IMR-90 (cell line): ENCODE measurements around the gene OR2H2. TPM values are rescaled to one million over a fixed set of nuclear protein-coding genes. Genes with fewer than 3 reads are reported as not detected.

Experiments used
- ATAC-seq: fragments of 200-7000 bp; cut with Tn5 transposase; 2 replicates; pipeline ENCODE4 v1.9.1; 2020; ENCODE audit warnings: low read depth, mild to moderate bottlenecking, moderate library complexity
- BruUV-seq: library from RNA; stranded (reverse); fragments of 400-500 nt; replicated peaks from 2 replicates; lab custom pipeline; 2021; lab: Mats Ljungman, UMichigan
- CTCF ChIA-PET: fragments of 300-600 bp; formaldehyde crosslinking; extraction: SDS; loops from one replicate; lab custom pipeline; 2021; ENCODE audit warnings: antibody characterized with exemption; lab: Yijun Ruan, JAX
- POLR2A ChIA-PET: fragments of 300-600 bp; sonication (Branson Sonifier 250); formaldehyde crosslinking; loops from one replicate; lab custom pipeline; 2022; ENCODE audit warnings: antibody characterized with exemption; ENCODE audit not compliant: unreplicated experiment; lab: Charles Lee
- DNase-seq: peaks from one replicate; pipeline ENCODE4 v3.0.0; 2013
- H2AFZ ChIP-seq: replicated peaks from 2 replicates; pipeline ENCODE3; 2013; ENCODE audit warnings: low read length, mild to moderate bottlenecking; ENCODE audit not compliant: poor library complexity
- H2AK5ac ChIP-seq: 2 replicates; pipeline ENCODE4 v1.6.1; 2013; ENCODE audit warnings: low read depth, low read length, inconsistent platforms
- H2AK9ac ChIP-seq: replicated peaks from 2 replicates; pipeline ENCODE3; 2013; ENCODE audit warnings: mild to moderate bottlenecking, low read depth, low read length, moderate library complexity; ENCODE audit not compliant: poor library complexity
- H2BK120ac ChIP-seq: 2 replicates; pipeline ENCODE4 v1.6.1; 2013; ENCODE audit warnings: low read depth, low read length, inconsistent platforms
- H2BK15ac ChIP-seq: 3 replicates; pipeline ENCODE4 v1.6.1; 2013; ENCODE audit warnings: low read depth, low read length, inconsistent platforms
- H2BK20ac ChIP-seq: 2 replicates; pipeline ENCODE4 v1.6.1; 2013; ENCODE audit warnings: low read depth, mild to moderate bottlenecking, inconsistent platforms, low read length, moderate library complexity
- H2BK5ac ChIP-seq: 2 replicates; pipeline ENCODE4 v1.6.1; 2013; ENCODE audit warnings: mild to moderate bottlenecking, low read depth, low read length, inconsistent platforms; ENCODE audit not compliant: poor library complexity, severe bottlenecking
- H3K14ac ChIP-seq: replicated peaks from 2 replicates; pipeline ENCODE4 v1.6.1; 2013; ENCODE audit warnings: low read depth, low read length, inconsistent platforms
- H3K18ac ChIP-seq: 2 replicates; pipeline ENCODE4 v1.6.1; 2013; ENCODE audit warnings: low read depth, low read length, control low read depth
- H3K23ac ChIP-seq: 2 replicates; pipeline ENCODE4 v1.6.1; 2013; ENCODE audit warnings: low read depth, low read length, inconsistent platforms
- H3K27ac ChIP-seq: 2 replicates; pipeline ENCODE4 v1.5.1; 2013; ENCODE audit warnings: mild to moderate bottlenecking, control low read depth, low read length; ENCODE audit not compliant: insufficient read depth
- H3K27me3 ChIP-seq: 2 replicates; pipeline ENCODE4 v1.6.1; 2013; ENCODE audit warnings: low read length; ENCODE audit not compliant: control insufficient read depth, insufficient read depth
- H3K36me3 ChIP-seq: 2 replicates; pipeline ENCODE4 v1.6.1; 2013; ENCODE audit warnings: low read length, mixed read lengths; ENCODE audit not compliant: control insufficient read depth, insufficient read depth
- H3K4ac ChIP-seq: 2 replicates; pipeline ENCODE4 v1.6.1; 2013; ENCODE audit warnings: low read depth, low read length, inconsistent platforms
- H3K4me1 ChIP-seq: 2 replicates; pipeline ENCODE4 v1.6.1; 2013; ENCODE audit warnings: low read length, mixed read lengths; ENCODE audit not compliant: control insufficient read depth, insufficient read depth
- H3K4me2 ChIP-seq: 2 replicates; pipeline ENCODE4 v1.6.1; 2013; ENCODE audit warnings: low read depth, mild to moderate bottlenecking, control low read depth, low read length, moderate library complexity
- H3K4me3 ChIP-seq: 2 replicates; pipeline ENCODE4 v1.5.1; 2013; ENCODE audit warnings: low read depth, mild to moderate bottlenecking, control low read depth, low read length, moderate library complexity; ENCODE audit not compliant: insufficient read depth
- H3K56ac ChIP-seq: 2 replicates; pipeline ENCODE4 v1.6.1; 2013; ENCODE audit warnings: low read length, inconsistent platforms; ENCODE audit not compliant: insufficient read depth; ENCODE audit errors: extremely low read depth
- H3K79me1 ChIP-seq, 2 experiments: 2 replicates each; pipeline ENCODE4 v1.6.1; 2013; ENCODE audit warnings: low read length in 2 of 2, inconsistent platforms in 1 of 2, low read depth in 1 of 2
- H3K9ac ChIP-seq: 2 replicates; pipeline ENCODE4 v1.6.1; 2013; ENCODE audit warnings: low read depth, low read length, control low read depth
- H3K9me1 ChIP-seq: 2 replicates; pipeline ENCODE4 v1.6.1; 2013; ENCODE audit warnings: low read length, inconsistent platforms; ENCODE audit not compliant: insufficient read depth
- H3K9me3 ChIP-seq: 2 replicates; pipeline ENCODE4 v1.6.1; 2013; ENCODE audit warnings: low read length; ENCODE audit not compliant: control insufficient read depth, insufficient read depth
- H4K20me1 ChIP-seq: 2 replicates; pipeline ENCODE4 v1.6.1; 2013; ENCODE audit warnings: low read length, inconsistent platforms; ENCODE audit not compliant: insufficient read depth
- H4K5ac ChIP-seq: 2 replicates; pipeline ENCODE4 v1.6.1; 2013; ENCODE audit warnings: mild to moderate bottlenecking, low read depth, low read length, control low read depth
- H4K8ac ChIP-seq, 2 experiments: 2 replicates each; pipeline ENCODE4 v1.6.1; 2013; ENCODE audit warnings: low read depth in 2 of 2, low read length in 2 of 2, control low read depth in 1 of 2, inconsistent platforms in 1 of 2
- H4K91ac ChIP-seq: 2 replicates; pipeline ENCODE4 v1.6.1; 2013; ENCODE audit warnings: low read depth, low read length, inconsistent platforms; ENCODE audit not compliant: insufficient read depth
- CEBPB ChIP-seq: IDR thresholded peaks from 2 replicates; pipeline ENCODE4 v1.6.1; 2012; ENCODE audit warnings: low read depth, low read length, improper control_type of control experiment
- MXI1 ChIP-seq: IDR thresholded peaks from 2 replicates; pipeline ENCODE4 v1.6.1; 2012; ENCODE audit warnings: low read depth, mild to moderate bottlenecking, low read length, moderate library complexity, borderline replicate concordance
- RAD21 ChIP-seq: IDR thresholded peaks from 2 replicates; pipeline ENCODE4 v1.6.1; 2012; ENCODE audit warnings: low read length, improper control_type of control experiment
- WGBS, 2 experiments: methylation state at CpG; one replicate each; pipeline versions ENCODE4 v1.1.5 to v1.1.7; 2013; ENCODE audit warnings: missing lambda C conversion rate in 2 of 2; ENCODE audit not compliant: insufficient read length in 1 of 2; ENCODE audit errors: extremely low coverage in 2 of 2; 5-methylcytosine and 5-hydroxymethylcytosine counted together
- dilution Hi-C: fragments of 300-500 bp; cut with HindIII; formaldehyde crosslinking; loops from one replicate; pipeline ENCODE4 v1.14.3; 2018; ENCODE audit warnings: low sequenced_read_pairs; ENCODE audit not compliant: unreplicated experiment
- in situ Hi-C: fragments of 300-500 bp; cut with MboI; formaldehyde crosslinking; loops from 3 replicates; pipeline ENCODE4 v1.14.3; 2019; ENCODE audit warnings: low sequenced_read_pairs, inconsistent platforms, mixed read lengths
- intact Hi-C: fragments of 100-400 bp; cut with micrococcal nuclease; formaldehyde crosslinking; loops from 2 replicates; pipeline ENCODE4 v1.10.0; 2022
- polyA plus RNA-seq, 3 experiments: library from polyadenylated mRNA; depleted of rRNA; stranded (reverse); fragments of >200 nt; gene quantifications; 2 replicates each; pipeline ENCODE4 v1.2.3, GENCODE V29; 2012; ENCODE audit warnings: low replicate concordance in 1 of 3
- total RNA-seq: library from RNA; depleted of rRNA; stranded (reverse); fragments of >200 nt; gene quantifications from 2 replicates; pipeline ENCODE4 v1.2.3, GENCODE V29; 2012
- TF ChIP-seq, protein P1 (sequence below): conservative IDR thresholded peaks from 2 replicates; pipeline ENCODE4 v1.5.1; 2012; ENCODE audit warnings: mild to moderate bottlenecking, low read depth, low read length, improper control_type of control experiment

Gene OR2H2
- total and polyA plus RNA-seq, 2 of the 4 experiments (the other 2 are of a cell fraction) = not detected

- no peak overlapping the region for H2AK5ac ChIP-seq
- H3K27ac ChIP-seq = no peak overlapping the region
- H2BK15ac ChIP-seq = no peak overlapping the region
- no CpG with 5 or more reads among the region's 4 CpGs for WGBS, 2 experiments
- H2BK20ac ChIP-seq = no peak overlapping the region
- no peak overlapping the region for H2AK9ac ChIP-seq
- peaks cover 0 to 3% of the 10 kb centered on the region in 2 experiments; a peak in 1 of 4 replicates for H3K79me1 ChIP-seq
- H3K9ac ChIP-seq = no peak overlapping the region
- H4K5ac ChIP-seq = no peak overlapping the region
- CTCF ChIA-PET = no interaction called here
- no peak overlapping the region; the same call in 1 of the 2 replicates for H3K56ac ChIP-seq
- H3K27me3 ChIP-seq = no peaks in the 10 kb centered on the region
- no peak overlapping the region for H4K8ac ChIP-seq
- no peaks in the 10 kb centered on the region for H3K9me3 ChIP-seq
- no peak overlapping the region for H2AFZ ChIP-seq
- TF ChIP-seq, protein P1, sequence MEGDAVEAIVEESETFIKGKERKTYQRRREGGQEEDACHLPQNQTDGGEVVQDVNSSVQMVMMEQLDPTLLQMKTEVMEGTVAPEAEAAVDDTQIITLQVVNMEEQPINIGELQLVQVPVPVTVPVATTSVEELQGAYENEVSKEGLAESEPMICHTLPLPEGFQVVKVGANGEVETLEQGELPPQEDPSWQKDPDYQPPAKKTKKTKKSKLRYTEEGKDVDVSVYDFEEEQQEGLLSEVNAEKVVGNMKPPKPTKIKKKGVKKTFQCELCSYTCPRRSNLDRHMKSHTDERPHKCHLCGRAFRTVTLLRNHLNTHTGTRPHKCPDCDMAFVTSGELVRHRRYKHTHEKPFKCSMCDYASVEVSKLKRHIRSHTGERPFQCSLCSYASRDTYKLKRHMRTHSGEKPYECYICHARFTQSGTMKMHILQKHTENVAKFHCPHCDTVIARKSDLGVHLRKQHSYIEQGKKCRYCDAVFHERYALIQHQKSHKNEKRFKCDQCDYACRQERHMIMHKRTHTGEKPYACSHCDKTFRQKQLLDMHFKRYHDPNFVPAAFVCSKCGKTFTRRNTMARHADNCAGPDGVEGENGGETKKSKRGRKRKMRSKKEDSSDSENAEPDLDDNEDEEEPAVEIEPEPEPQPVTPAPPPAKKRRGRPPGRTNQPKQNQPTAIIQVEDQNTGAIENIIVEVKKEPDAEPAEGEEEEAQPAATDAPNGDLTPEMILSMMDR = no peak
- no peak for TF ChIP-seq MXI1
- no peak for TF ChIP-seq RAD21
- TF ChIP-seq CEBPB = no peak
- H2BK5ac ChIP-seq = no peak overlapping the region
- no peak overlapping the region for H4K91ac ChIP-seq
- BruUV-seq = no TSS peak
- no peak overlapping the region for H2BK120ac ChIP-seq
- DNase-seq = no peak
- H3K18ac ChIP-seq = no peak overlapping the region
- no peaks in the 10 kb centered on the region for H3K4me1 ChIP-seq
- no peak overlapping the region for H3K23ac ChIP-seq
- H3K4me2 ChIP-seq = no peak overlapping the region
- H3K4me3 ChIP-seq = no peak overlapping the region
- H4K20me1 ChIP-seq = peaks cover 2% of the 10 kb centered on the region; the same call in 1 of the 2 replicates
- in situ Hi-C loops = no loop called here
- POLR2A ChIA-PET = interaction anchor here (0.6 kb wide), 1 partner anchor 16 kb away, joined by 3 read pairs; no protein-coding TSS in a partner anchor
- dilution Hi-C loops = no loop called here
- H3K9me1 ChIP-seq = peaks cover 8% of the 10 kb centered on the region; the same call in 1 of the 2 replicates
- H3K4ac ChIP-seq = no peak overlapping the region
- H3K14ac ChIP-seq = no peak overlapping the region
- intact Hi-C loops = no loop called here
- ATAC-seq = no peak
- peaks cover 56% of the 10 kb centered on the region for H3K36me3 ChIP-seq
These were observed 26.5 kb downstream of the OR2H2 start for GRCh38 chr6:29611426-29611825.
